Left ventricle myocardium inferior (tissue), 1 donor: ENCODE measurements around the gene VAMP8. TPM values are rescaled to one million over a fixed set of nuclear protein-coding genes. Genes with fewer than 3 reads are reported as not detected.

ENCODE experiments used
- DNase-seq: peaks from one replicate; pipeline ENCODE4 v3.0.0-alpha.2; 2020
- H3K27ac ChIP-seq: fragments of 200-600 bp; replicated peaks from 2 replicates; pipeline ENCODE4 v1.8.0; 2021
- H3K27me3 ChIP-seq: fragments of 200-600 bp; 2 replicates; pipeline ENCODE4 v1.8.0; 2021; ENCODE audit warnings: low read depth
- H3K36me3 ChIP-seq: fragments of 200-600 bp; 2 replicates; pipeline ENCODE4 v1.8.0; 2021
- H3K4me1 ChIP-seq: fragments of 200-600 bp; 2 replicates; pipeline ENCODE4 v1.8.0; 2021
- H3K4me3 ChIP-seq: fragments of 200-600 bp; 2 replicates; pipeline ENCODE4 v1.8.0; 2021; ENCODE audit warnings: mild to moderate bottlenecking, moderate library complexity
- H3K9me3 ChIP-seq: fragments of 200-600 bp; replicated peaks from 2 replicates; pipeline ENCODE4 v1.8.0; 2021
- intact Hi-C: fragments of 100-400 bp; cut with micrococcal nuclease; formaldehyde crosslinking; loops from one replicate; pipeline ENCODE4 v1.11.0; 2022
- long read RNA-seq: library from polyadenylated mRNA; unstranded; transcript quantifications from one replicate; pipeline ENCODE4 v2.0.0, GENCODE V29; 2021
- total RNA-seq: library from RNA; stranded (reverse); fragmentation: NEBNext Ultra II Directional; extraction: Animal tissue kit (Norgen Biotek cat#: 25700); gene quantifications from one replicate; pipeline ENCODE4 v1.2.1, GENCODE V29; 2021
- TF ChIP-seq, protein P1 (sequence below): fragments of 200-600 bp; IDR thresholded peaks from 2 replicates; pipeline ENCODE4 v1.8.0; 2021; ENCODE audit warnings: antibody characterized with exemption, mild to moderate bottlenecking, borderline replicate concordance
- donor health status: DM: no; HTN: yes; CAD: no; lungs with severe emphysema.

Gene VAMP8
- total RNA-seq = 15.5 TPM
- long read RNA-seq, transcript VAMP8-201 (3 exons, 774 nt) = major isoform, 6 of 7 reads
- long read RNA-seq, partial matches to known transcripts = 0 of 7 reads
- long read RNA-seq, other reads (novel, unspliced or antisense) = 0 of 7 reads

GRCh38 chr2:85577386-85578242 is at the start of gene VAMP8:
TSS of gene VAMP8 (plus strand) at chr2:85577586. CDS start at chr2:85577647, 61 bp downstream.
- Histone ChIP-seq H3K27ac (peak within 1 kb of the TSS; percentile 72), H3K4me3 (peak within 1 kb of the TSS; percentile 47), H3K4me1 (peaks cover 26% of the 10 kb centered on the region), H3K36me3 (no peaks in the 10 kb centered on the region), H3K27me3 (no peaks in the 10 kb centered on the region), H3K9me3 (no peaks in the 10 kb centered on the region)
- no peak for DNase-seq
- TF ChIP-seq, protein P1, sequence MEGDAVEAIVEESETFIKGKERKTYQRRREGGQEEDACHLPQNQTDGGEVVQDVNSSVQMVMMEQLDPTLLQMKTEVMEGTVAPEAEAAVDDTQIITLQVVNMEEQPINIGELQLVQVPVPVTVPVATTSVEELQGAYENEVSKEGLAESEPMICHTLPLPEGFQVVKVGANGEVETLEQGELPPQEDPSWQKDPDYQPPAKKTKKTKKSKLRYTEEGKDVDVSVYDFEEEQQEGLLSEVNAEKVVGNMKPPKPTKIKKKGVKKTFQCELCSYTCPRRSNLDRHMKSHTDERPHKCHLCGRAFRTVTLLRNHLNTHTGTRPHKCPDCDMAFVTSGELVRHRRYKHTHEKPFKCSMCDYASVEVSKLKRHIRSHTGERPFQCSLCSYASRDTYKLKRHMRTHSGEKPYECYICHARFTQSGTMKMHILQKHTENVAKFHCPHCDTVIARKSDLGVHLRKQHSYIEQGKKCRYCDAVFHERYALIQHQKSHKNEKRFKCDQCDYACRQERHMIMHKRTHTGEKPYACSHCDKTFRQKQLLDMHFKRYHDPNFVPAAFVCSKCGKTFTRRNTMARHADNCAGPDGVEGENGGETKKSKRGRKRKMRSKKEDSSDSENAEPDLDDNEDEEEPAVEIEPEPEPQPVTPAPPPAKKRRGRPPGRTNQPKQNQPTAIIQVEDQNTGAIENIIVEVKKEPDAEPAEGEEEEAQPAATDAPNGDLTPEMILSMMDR = no peak
- intact Hi-C loops = no loop called here

DNA sequence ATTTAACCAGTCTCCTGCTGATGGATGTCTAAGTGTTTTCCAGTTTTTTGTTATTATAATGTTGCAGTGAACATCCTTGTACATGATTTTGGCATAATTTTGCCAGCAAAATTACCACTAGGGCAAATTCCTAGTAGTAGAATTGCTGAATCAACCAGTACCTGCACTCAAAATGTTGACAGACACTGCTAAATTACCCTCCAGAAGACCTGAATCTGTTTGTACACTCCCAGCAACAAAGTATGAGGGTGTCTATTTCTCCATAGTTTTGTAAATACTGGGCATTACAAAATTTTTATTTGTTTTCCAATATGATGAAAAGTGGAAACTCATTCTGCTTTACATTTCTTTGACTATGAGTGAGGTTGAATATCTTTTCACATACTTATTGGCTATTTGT is 49.6 kb upstream of the VAMP8 start:
- Histone ChIP-seq H3K27ac (no peak overlapping the region), H3K4me3 (no peak overlapping the region), H3K27me3 (no peaks in the 10 kb centered on the region), H3K4me1 (peaks cover 26% of the 10 kb centered on the region), H3K9me3 (no peaks in the 10 kb centered on the region), H3K36me3 (no peaks in the 10 kb centered on the region)
- TF ChIP-seq, protein P1 = no peak
- intact Hi-C loops = no loop called here
- no peak for DNase-seq

DNA sequence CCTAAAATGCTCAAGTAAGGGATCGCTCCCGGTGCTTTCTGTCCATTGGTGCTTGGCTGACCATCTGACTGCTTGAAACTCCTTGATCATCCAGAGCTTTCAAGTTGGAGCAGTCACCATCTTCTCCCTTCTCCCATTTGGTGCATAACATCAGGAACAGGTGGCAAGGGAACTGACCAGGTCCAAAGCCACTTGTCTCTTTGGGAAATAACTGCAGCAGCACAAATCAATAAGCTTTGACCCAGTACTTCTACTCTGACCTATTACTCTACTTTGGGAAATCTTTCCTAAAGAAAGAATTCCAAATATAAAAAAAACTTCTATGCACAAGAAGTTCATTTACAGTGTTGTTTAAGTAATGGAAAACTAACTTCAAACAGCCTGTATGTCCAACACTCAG is 49.0 kb upstream of the VAMP8 start:
- intact Hi-C loops = no loop called here
- TF ChIP-seq, protein P1 = no peak
- DNase-seq = no peak
- Histone ChIP-seq H3K27me3 (no peaks in the 10 kb centered on the region), H3K4me1 (peaks cover 23% of the 10 kb centered on the region), H3K4me3 (no peak overlapping the region), H3K9me3 (no peaks in the 10 kb centered on the region), H3K36me3 (no peaks in the 10 kb centered on the region), H3K27ac (no peak overlapping the region)

- Histone ChIP-seq H3K4me1 (peaks cover 10% of the 10 kb centered on the region), H3K4me3 (no peak overlapping the region), H3K27me3 (no peaks in the 10 kb centered on the region), H3K36me3 (no peaks in the 10 kb centered on the region), H3K27ac (no peak overlapping the region), H3K9me3 (no peaks in the 10 kb centered on the region)
- intact Hi-C loops = no loop called here
- TF ChIP-seq, protein P1 = no peak
- DNase-seq = no peak
Observed at GRCh38 chr2:85529809-85530208, 47.6 kb upstream of the VAMP8 start.

GRCh38 chr2:85531589-85531988 is 45.8 kb upstream of the VAMP8 start:
- Histone ChIP-seq H3K27me3 (no peaks in the 10 kb centered on the region), H3K27ac (no peak overlapping the region), H3K4me1 (peaks cover 3% of the 10 kb centered on the region), H3K36me3 (no peaks in the 10 kb centered on the region), H3K9me3 (no peaks in the 10 kb centered on the region), H3K4me3 (no peak overlapping the region)
- DNase-seq = no peak
- TF ChIP-seq, protein P1 = no peak
- intact Hi-C loops = no loop called here
